Inferior parietal cortex (tissue), 1 donor: ENCODE data around the gene GRK4.
"Not testable (repeated sequence)": the region's sequence is repeated elsewhere in the genome, so short reads cannot be mapped to it uniquely, and the experiment has no call there.

ENCODE experiments used
- DNase-seq: peaks from one replicate; pipeline ENCODE4 v3.0.0-alpha.2; 2016; ENCODE audit errors: extremely low spot score

Gene GRK4

DNA sequence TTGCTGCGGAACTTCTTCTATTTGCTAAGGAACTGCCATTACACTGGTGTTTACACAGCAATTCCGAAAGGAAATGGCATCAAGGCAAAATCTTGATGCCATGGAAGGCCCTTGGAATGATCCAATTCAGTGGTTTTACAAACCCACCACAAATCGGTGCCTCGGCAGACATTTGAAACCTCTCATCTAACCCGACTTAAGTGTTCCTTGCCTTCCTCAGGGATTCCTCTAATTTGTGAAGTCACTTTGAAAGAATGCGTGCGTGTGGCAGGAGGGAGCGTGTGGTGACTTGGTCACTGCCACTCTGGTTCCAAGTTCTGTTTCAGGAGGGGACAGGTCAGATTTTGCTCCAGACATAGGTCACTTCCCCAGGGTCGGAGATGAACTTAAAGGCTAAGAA, 4.9 kb upstream of the GRK4 start:
- no peak for DNase-seq

DNA sequence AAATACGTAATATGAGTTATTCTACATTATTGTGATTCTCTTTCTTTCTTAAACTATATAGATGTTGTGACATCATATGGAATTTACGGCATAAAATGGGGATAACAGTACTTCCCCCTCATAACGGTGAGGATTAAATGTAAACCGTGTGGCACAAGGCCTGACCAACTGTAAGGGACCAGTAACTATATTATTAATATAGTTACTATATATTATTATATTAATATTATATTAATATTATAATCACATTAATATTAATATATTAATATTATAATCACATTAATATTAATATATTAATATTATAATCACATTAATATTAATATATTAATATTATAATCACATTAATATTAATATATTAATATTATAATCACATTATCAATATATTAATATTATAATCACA, 2.9 kb upstream of the GRK4 start:
- DNase-seq, result not testable (repeated sequence)

DNA sequence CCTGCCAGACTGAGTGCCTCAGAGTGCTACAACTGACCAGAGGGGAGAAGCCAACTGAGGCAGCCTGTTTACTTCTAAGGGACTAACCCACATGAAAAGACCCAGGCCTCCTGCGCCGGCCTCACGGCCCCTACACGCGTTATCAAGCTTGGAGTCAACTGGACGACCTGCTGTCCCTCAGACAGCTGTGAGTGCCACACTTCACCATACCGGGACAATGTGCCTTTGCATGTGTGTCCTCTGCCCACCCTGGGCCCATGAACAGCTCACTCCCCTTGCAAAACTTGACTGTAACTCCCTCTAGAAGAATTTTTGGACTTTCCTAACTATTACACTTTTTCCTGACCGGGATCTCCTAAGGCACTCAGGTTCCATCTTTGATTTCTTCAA, 2.0 kb upstream of the GRK4 start:
- DNase-seq, result no peak

DNA sequence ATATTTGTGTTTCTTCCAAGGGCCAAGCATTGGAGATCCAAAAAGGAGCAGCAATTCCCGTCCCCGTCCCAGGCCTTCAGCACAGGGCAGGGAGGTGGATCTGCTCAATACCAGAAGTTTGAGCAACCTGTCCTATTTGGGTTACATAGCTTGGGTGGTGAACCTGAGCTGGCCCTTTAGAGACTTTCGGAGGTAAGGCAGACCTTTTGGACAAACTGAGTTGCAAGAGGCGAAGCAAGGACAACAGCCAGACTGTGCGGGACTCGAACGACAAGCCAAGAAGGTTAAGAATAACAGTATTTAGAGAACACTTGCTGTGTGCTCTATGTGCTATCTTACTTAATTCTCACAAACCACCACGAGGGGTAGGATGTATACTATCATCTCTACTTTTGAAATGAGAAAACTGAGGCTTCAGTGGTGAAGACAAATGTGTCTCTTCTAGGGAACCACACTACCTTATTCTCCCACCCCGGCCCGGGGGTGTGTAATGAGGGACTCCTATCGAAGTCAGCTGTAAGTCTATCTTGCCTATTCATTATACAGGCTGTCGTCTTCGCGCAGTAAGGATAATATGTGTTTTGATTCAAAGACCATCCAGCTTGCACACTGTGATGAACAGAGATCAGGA, 1.4 kb upstream of the GRK4 start:
- DNase-seq, result no peak

DNA sequence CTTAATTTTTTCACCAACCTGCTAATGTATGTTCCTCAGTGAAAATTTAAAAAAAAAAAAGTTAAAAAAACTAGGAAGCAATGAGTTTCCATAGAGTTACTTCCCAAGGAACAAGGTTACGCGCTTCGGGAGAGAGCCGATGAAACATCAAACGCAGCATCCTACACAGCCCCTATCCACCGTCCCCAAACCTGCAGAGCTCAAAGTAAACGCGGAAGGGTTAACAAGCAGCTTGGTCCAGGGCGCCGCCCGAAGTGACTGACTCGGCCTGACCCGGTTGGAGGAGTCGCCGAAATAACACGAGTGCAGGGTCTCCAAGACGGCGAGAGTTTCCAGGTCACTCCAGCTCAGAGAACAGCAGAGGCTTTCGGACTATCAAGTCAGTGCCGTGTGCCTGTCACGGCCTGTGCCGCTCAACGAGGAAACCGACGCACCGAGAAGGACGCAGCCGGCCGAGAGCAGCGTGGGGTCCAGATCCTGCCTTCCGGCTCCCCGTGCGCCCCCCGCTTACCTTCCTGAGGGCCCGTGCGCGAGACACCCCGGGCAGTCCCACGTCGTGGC, 677 bp upstream of the GRK4 start:
- DNase-seq, result peak; percentile 30

DNA sequence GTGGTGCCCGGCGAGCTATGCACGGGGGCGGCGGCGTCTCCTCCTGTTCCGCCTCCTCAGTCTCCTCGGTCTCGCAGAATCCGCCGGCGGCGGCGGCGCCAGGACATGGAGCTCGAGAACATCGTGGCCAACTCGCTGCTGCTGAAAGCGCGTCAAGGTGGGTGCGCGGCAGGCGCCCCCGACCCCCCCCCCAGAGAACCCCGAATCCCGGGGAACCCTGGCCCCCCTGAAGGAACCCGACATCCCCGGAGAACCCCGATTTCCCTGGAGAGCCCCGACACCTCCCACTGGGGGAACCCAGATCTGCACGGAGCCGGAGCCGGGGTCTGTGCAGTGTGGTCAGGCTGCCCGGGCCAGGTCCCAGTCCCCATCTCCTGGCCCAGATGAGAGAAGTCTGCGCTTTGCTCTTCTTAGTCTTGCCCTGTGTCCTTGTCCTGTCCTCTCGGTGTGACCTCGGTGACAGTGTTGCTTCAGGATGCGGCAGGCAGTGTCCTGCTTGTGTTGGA, 648 bp downstream of the GRK4 start:
- peak; percentile 24 for DNase-seq

DNA sequence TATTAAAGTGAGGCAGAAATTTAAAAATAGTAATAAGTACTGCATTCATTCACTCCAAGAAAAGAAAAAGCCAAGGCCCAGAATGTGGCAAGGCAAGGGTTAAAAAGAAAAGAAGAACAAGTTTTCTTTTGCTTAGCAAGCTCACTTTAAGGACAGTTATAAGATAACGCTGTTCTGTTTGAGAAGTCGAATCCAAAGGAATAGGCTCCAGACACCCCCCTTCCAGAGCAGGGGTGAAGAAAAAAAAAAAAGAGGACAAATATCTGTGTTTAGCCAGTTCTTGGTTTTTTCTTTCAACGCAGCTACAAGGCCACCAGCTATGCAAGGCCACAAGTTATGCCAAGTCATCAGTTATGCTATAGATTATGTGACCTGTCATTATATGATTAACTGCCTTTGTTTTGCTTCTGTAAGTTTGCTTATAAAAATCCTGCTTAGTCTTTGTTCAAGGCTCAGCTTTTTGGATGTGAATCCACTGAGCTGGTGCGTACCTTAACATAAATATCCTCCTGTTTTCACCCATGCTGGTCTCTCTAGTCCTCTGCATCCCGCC, 1.4 kb downstream of the GRK4 start:
- no peak for DNase-seq

DNA sequence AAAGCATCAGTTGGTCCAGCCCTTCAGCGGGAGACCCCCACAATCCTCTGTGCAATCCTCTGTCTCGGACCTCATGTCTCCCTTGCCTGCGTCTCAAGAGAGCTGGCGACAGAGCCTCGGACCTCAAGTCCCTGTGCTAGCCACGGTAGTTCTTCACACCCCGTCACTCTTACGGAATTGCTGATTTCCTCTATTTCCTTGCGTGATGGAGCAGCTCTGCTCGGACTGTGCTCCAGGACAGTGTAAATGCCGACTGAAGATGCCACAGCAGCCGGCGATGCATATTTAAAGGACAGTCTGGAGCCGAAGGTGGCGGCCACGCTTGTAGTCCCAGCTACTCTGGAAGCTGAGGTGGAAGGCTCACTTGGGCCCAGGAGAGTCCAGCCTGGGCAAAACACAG, 1.9 kb downstream of the GRK4 start:
- DNase-seq, result no peak

DNA sequence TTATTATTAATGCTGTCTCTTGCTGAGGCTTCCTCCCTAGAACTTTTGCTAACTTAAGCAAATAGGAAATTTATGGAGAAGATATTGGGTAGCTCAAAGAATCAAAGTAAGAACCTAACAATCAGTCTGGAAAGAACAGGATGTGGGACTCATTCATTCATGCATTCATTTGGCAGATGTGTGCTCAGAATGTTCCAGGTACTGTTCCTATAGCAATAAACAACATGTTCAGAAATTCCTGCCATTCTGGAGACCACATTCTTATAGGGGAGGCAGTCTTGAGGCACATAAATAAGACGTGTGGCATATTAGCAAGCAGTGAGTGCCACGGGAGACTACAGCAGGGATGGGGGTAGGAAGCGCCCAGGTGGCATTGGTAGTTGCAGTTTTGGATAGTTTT, 5.0 kb downstream of the GRK4 start:
- no peak for DNase-seq

DNA sequence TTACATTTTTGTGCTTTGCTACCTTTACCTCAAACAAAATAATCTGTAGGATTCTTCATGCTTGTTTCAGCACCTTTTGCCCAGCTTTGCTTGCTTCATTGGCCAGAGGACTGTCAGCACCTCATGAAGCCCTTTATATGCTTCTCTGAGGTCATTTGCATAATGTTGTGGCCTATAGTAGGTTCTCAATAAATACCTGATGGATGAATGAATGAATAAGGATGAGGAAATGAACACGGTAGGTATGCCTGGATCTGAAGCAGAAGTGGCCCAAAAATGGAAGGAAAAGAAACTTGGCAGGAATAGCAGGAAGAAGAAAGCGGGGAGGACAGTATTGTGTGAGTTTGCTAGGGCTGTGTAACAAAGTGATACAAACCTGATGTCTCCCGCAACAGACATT, 7.9 kb downstream of the GRK4 start:
- no peak for DNase-seq

DNA sequence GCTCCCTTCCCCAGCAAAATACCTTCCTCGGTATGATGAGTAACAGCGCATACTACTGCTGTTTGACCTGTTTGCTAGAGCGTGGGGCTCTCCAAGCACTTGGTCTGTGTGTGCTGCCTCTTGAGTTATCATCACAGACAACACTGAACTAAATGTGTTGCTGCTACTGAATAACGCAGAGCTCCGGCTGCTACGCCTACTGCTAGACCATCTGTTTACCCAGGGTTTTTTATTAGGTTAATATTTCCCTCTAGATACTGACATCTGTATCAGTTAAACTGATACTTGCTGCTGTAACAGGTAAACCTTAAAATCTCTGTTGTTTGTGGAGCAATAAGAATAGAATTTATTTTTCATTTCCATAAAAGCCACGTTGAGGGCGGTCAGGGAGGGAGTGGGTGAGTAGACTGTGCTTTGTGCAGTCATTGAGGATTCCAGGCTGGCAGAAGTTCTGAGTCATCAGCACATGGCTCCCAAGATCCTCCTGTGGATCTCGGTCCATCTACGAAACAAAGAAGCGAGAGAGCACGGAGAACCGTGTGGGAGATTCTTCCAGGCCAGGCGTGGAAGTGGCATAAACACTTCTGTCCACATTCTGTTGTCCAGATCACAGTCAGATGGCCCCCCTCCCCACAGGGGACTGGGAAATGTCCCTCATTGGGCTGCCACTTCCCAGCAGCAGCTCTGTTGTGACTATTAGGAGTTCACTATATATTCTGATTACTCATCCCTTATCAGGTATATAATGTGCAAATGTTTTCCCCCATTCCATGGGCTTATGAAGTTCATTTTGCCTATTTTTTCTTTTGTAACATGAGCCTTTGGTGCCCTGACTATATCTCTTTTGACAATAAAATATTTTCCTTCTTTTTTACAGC, 14.1 kb downstream of the GRK4 start:
- peak; percentile 59 for DNase-seq

DNA sequence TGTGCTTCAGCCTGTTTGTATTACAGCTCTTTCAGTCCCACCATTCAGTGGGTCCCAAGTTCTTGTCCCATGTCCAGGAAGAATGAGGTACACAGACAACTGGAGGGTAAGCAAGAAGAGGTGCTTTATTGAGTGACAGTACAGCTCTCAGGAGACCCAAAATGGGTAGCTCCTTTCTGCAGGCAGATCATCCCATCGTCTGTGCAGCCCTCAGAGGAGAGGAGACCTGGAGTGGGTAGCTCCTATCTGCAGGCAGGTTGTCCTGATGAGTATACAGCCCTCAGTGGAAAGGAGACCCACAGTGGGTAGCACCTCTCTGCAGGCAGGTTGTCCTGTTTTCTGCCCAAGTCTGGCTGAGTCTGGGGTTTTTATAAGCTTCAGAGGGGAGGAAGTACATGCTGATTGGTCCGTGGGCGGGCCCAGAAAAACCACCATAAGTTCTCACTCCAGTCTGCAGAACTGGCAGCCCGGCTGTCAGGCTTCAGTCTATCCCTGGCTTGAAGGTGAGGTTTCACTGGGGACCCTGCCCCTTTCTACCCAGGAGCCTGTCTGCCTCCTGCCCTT, 18.0 kb downstream of the GRK4 start:
- no peak for DNase-seq

DNA sequence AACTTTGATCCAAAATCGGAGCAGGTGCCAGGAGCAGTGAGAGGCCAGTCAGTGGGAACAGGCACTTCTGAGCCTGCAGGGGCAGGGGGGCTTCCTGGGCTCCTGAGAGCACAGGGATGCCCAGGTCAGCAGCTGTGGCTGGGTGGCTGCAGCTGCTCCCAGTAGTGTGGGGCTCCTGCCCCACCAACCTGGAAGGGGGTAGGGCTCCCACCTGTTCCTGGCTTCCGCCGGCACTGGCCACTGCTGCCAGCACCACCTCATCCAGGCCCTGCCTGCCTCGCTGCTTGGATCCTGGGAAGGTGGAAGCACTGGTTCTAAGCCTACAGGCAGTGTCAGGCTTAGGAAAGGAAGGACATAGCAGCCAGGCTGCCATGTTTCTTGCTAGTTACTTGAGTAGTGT, 18.6 kb downstream of the GRK4 start:
- no peak for DNase-seq

DNA sequence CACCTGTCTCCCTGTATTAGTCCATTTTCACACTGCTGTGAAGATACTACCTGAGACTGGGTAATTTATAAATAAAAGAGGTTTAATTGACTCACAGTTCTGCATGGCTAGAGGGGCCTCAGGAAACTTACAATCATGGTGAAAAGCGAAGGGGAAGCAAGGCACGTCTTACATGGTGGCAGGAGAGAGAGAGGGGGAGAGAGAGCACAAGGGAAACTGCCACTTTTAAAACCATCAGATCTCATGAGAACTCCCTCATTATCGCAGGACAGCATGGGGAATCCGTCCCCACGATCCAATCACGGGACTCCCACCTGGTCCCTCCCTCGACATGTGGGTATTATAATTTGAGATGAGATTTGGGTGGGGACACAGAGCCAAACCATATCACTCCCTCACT, 20.3 kb downstream of the GRK4 start:
- not testable (repeated sequence) for DNase-seq

DNA sequence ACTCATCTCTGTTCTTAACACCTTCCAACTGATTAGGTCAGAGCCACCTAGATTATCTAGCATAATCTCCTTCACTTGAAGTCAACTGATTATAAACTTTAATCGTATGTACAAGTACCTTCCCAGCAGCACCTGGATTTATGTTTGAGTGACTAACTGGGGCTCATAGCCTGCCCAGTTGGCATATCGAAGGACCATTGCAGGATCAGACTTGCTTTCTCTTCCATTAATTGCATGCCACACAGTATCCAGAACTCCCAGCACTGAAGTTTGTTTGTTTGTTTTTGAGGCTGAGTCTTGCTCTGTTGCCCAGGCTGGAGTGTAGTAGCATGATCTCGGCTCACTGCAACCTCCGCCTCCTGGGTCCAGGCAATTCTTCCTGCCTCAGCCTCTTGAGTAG, 27.9 kb downstream of the GRK4 start:
- no peak for DNase-seq

DNA sequence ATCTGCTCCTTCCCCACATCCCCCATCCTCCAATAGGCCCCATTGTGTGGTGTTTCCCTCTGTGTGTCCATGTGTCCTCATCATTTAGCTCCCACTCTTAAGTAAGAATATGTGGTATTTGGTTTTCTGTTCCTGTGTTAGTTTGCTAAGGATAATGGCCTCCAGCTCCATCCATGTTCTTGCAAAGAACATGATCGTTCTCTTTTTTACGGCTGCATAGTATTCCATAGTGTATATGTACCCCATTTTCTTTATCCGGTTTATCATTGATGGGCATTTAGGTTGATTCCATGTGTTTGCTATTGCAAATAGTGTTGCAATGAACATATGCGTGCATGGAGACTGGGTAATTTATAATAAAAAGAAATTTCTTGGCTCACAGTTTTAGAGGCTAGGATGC, 31.5 kb downstream of the GRK4 start:
- DNase-seq, result no peak

DNA sequence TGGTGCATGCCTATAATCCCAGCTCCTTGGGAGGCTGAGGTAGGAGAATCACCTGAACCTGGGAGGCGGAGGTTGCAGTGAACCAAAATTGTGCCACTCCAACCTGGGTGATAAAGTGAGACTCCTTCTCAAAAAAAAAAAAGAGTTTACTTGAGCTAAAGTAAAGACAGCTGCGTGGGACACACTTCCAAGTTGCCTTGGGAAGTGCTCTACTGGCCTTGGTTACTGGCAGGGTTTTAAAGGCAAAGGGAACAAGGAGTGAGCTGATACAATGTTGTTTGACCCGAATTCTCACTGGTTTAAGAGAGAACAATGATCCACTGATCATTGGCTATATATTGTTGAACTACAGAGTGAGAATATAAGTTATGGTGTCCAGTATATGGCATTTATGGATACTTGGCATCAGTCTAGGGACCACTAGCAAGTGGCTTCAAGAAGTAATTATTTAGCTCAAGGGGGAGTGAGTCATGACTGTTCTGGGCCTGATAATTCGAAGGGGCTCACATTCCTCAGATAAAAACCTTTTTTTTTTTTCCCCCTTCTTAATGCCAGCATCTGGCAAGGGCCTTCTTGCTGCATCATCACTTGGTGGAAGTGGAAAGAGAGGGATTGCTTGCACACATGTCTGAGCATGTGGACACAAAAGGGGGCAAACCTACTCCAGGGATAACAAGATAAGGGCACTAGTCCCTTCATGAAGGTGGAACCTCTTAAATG, 32.3 kb downstream of the GRK4 start:
- DNase-seq, result no peak

DNA sequence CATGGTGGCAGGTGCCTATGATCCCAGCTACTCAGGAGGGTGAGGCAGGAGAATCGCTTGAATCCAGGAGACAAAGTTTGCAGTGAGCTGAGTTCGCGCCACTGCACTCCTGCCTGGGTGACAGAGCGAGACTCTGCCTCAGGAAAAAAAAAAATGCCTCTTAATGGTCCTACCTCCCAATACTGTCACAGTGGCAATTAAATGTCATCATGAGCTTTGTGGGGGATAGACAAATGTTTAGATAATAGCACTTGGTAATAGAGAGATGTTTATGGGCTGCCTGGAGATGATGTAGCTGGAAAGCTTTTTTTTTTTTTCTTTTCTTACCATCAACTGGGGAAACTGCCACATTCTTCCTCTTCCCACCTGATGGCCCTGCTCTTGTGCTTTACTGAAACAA, 33.0 kb downstream of the GRK4 start:
- DNase-seq, result no peak

DNA sequence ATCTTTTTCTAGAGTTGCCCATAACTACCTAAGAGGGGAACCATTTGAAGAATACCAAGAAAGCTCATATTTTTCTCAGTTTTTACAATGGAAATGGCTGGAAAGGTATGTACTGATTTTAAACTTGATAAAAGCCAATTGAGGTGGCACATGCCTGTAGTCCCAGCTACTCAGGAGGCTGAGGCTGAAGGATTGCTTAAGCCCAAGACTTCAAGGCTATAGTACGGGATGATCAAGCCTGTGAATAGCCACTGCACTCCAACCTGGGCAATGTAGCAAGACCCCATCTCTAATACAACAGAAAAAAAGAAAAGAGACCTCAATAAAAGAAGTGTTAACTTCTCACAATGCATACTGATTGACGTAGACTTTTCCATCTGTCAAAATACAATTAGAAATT, 44.4 kb downstream of the GRK4 start:
- no peak for DNase-seq

DNA sequence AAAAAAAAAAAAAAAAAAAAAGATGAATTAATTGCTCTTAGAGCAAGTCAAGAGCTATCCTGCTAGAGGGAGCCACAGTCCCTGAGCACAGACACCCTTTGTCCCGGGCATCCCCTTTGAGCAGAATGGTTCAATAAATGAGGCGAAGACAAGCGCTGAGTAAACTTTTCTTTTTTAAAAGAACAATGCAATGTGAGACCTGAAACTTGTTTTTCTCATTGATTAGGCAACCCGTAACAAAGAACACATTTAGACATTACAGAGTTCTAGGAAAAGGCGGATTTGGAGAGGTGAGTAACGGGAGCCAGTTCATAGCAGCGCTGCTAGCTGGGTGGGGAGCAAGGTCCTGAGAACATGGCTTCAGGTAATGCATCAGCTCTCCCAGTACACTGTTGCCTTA, 46.1 kb downstream of the GRK4 start:
- peak; percentile 9 for DNase-seq

DNA sequence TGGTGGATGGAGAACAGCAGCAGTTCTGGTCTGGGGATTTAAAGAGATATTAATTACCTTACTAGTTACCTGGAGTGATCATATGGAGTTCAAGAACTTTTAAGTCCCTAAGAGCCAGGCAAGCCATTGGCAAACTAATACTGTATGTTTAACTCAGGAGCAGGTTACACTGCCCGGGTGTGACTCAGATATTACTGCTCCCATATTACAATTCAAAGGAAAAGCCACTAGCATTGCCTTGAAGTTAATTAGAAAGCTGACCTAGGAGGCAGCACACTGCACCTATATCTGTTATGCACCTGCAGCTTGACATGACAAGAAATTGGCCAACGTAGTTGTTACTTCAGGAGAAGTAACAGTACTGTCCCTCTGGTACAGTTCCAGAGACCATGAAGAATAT, 47.2 kb downstream of the GRK4 start:
- DNase-seq, result no peak

DNA sequence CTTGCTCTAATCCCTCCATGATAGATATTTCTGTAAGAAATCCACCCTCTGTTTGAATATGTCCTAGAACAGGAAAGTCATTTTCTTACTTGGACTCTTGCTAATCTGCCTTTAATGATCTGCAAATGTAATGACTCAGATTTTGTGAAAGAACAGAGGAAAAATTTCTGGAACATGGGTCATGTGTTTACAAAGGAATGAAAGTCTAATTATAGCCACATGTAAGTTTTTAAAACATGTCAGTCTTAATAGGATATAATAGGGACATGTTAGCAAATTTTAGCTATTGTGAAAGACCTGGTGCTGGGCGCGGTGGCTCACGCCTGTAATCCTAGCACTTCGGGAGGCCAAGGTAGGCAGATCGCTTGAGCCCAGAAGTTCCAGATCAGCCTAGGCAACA, 47.6 kb downstream of the GRK4 start:
- DNase-seq, result no peak
